ENCODE measurements around the gene UGT1A4. TPM values are rescaled to one million over a fixed set of nuclear protein-coding genes. Genes with fewer than 3 reads are reported as not detected.

The UGT1A4 gene
- total and polyA plus RNA-seq, 9 of the 15 experiments (the other 6 are each of a cell fraction or from before 2014, with no cell fraction given), result not detected

- Histone ChIP-seq H3K36me3 (ENCODE audit: control insufficient read depth, insufficient read depth, low read length) (no peaks in the 10 kb centered on the region), H3K27ac (ENCODE audit: extremely low read depth, low read depth, low read length) (no peak overlapping the region), H3K27me3 (ENCODE audit: control insufficient read depth in 2 of 2, insufficient read depth in 2 of 2, low read length in 2 of 2) (peaks cover 0 to 13% of the 10 kb centered on the region in 2 experiments; a peak in 3 of 5 replicates), H3K4me2 (ENCODE audit: insufficient read depth, low read length) (no peak overlapping the region), H3K4me3 (no peak overlapping the region), H2AFZ (ENCODE audit: low read depth, low read length) (no peak overlapping the region), H3K9me1 (ENCODE audit: control insufficient read depth, insufficient read depth, low read length) (no peaks in the 10 kb centered on the region), H4K20me1 (replicated peaks; ENCODE audit: control insufficient read depth, insufficient read depth, low read length) (no peaks in the 10 kb centered on the region), H3K4me1 (replicated peaks in 1 of 2; ENCODE audit: control insufficient read depth in 2 of 2, insufficient read depth in 2 of 2, low read length in 2 of 2) (no peaks in the 10 kb centered on the region), H3K9me3 (replicated peaks; ENCODE audit: control insufficient read depth, insufficient read depth, low read depth, low read length) (no peaks in the 10 kb centered on the region), H3K9ac (ENCODE audit: insufficient read depth in 1 of 2, low read depth in 2 of 2, low read length in 2 of 2) (no peak overlapping the region), H3K79me2 (ENCODE audit: control insufficient read depth, insufficient read depth, low read length) (no peaks in the 10 kb centered on the region)
- DNase-seq (ENCODE audit: extremely low read depth in 1 of 4, low spot score in 3 of 4) (no peak), ATAC-seq (no peak), FAIRE-seq (no peak)
- in situ Hi-C loops (cut with MboI) (no loop called here), intact Hi-C loops (cut with micrococcal nuclease) (no loop called here)
- POLR2A ChIA-PET, result no interaction called here
- CTCF ChIA-PET (ENCODE audit: low intra/inter-chr PET ratio), result no interaction called here
- no TSS peak for BruUV-seq (replicated peaks)
- TF ChIP-seq MYBL2 (IDR thresholded peaks at IDR 0.05; ENCODE audit: low read depth), result no peak
- TF ChIP-seq MYBL2 (CRISPR knock-in tag; IDR thresholded peaks at IDR 0.05; ENCODE audit: borderline replicate concordance), result no peak
- no peak for TF ChIP-seq TAL1 (IDR thresholded peaks at IDR 0.05)
- no peak for TF ChIP-seq EP300 (IDR thresholded peaks at IDR 0.05; ENCODE audit: low read length)
- TF ChIP-seq HMG20B (CRISPR knock-in tag; IDR thresholded peaks at IDR 0.05), result no peak
- no peak for TF ChIP-seq ZNF561 (CRISPR knock-in tag; conservative IDR thresholded peaks at IDR 0.05)
- TF ChIP-seq ZFP36 (IDR thresholded peaks at IDR 0.05; ENCODE audit: low read depth, low read length, partially characterized antibody), result no peak
- TF ChIP-seq ZNF124 (CRISPR knock-in tag; IDR thresholded peaks at IDR 0.05), result no peak
- 0% methylated on average over 4 of the region's 4 CpGs for WGBS (ENCODE audit: insufficient coverage, low coverage, missing lambda C conversion rate)
Observed at GRCh38 chr2:233768076-233768475, 49.5 kb downstream of the UGT1A4 start.

DNA sequence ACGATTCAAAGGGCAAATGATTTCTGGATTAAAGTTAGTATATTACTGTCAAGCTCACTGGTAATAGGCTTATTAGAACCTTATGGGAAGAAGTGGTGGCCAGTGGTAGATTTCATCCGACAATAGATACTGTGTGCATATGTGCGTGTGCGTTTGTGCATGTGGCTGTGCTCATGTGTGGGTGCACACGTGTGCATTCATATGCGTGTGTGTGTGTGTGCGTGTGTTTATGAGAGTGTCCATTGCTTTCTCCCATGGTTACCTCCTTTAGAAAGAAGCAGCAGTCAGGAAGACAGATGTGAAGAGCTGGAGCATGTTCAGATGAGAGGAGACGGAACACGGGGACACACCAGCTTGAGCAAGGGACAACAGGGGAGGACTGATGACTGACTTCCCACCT lies 50.7 kb downstream of the UGT1A4 start:
- Histone ChIP-seq H4K20me1 (replicated peaks; ENCODE audit: control insufficient read depth, insufficient read depth, low read length) (no peaks in the 10 kb centered on the region), H3K79me2 (ENCODE audit: control insufficient read depth, insufficient read depth, low read length) (no peaks in the 10 kb centered on the region), H3K4me2 (ENCODE audit: insufficient read depth, low read length) (no peak overlapping the region), H3K27ac (ENCODE audit: extremely low read depth, low read depth, low read length) (no peak overlapping the region), H3K27me3 (ENCODE audit: control insufficient read depth in 2 of 2, insufficient read depth in 2 of 2, low read length in 2 of 2) (peaks cover 0 to 13% of the 10 kb centered on the region in 2 experiments; a peak in 3 of 5 replicates), H3K36me3 (ENCODE audit: control insufficient read depth, insufficient read depth, low read length) (no peaks in the 10 kb centered on the region), H3K4me1 (replicated peaks in 1 of 2; ENCODE audit: control insufficient read depth in 2 of 2, insufficient read depth in 2 of 2, low read length in 2 of 2) (no peaks in the 10 kb centered on the region), H2AFZ (ENCODE audit: low read depth, low read length) (no peak overlapping the region), H3K9me3 (replicated peaks; ENCODE audit: control insufficient read depth, insufficient read depth, low read depth, low read length) (no peaks in the 10 kb centered on the region), H3K9ac (ENCODE audit: insufficient read depth in 1 of 2, low read depth in 2 of 2, low read length in 2 of 2) (no peak overlapping the region), H3K9me1 (ENCODE audit: control insufficient read depth, insufficient read depth, low read length) (no peaks in the 10 kb centered on the region), H3K4me3 (no peak overlapping the region)
- in situ Hi-C loops (cut with MboI), result no loop called here
- BruUV-seq (replicated peaks), result no TSS peak
- intact Hi-C loops (cut with micrococcal nuclease), result no loop called here
- CTCF ChIA-PET (ENCODE audit: low intra/inter-chr PET ratio), result no interaction called here
- POLR2A ChIA-PET, result interaction anchor here (1.0 to 1.3 kb wide), 2 partner anchors 11 to 42 kb away, joined by 4 to 5 read pairs; no protein-coding TSS in a partner anchor
- WGBS (ENCODE audit: insufficient coverage, low coverage, missing lambda C conversion rate), result 2% methylated on average over 9 of the region's 9 CpGs
- ATAC-seq, result no peak
- no peak for FAIRE-seq
- no peak for DNase-seq (ENCODE audit: extremely low read depth in 1 of 4, low spot score in 3 of 4)
- TF ChIP-seq TAL1 (IDR thresholded peaks at IDR 0.05) (no peak), GABPA (tag; conservative IDR thresholded peaks at IDR 0.05; ENCODE audit: low read depth) (no peak), RERE (CRISPR knock-in tag; IDR thresholded peaks at IDR 0.05; ENCODE audit: borderline replicate concordance) (no peak), SPI1 (IDR thresholded peaks at IDR 0.05; ENCODE audit: borderline replicate concordance, low read depth, low read length) (no peak), HIVEP1 (CRISPR knock-in tag; IDR thresholded peaks at IDR 0.05) (no peak), HDAC3 (IDR thresholded peaks at IDR 0.05; ENCODE audit: borderline replicate concordance, partially characterized antibody) (no peak)

Data from K562 (cell line).